ENCODE results near the gene NUTM1.
A peak's percentile ranks its signal among the peaks of the same experiment; 100 is the strongest.

NUTM1 gene, protein sequence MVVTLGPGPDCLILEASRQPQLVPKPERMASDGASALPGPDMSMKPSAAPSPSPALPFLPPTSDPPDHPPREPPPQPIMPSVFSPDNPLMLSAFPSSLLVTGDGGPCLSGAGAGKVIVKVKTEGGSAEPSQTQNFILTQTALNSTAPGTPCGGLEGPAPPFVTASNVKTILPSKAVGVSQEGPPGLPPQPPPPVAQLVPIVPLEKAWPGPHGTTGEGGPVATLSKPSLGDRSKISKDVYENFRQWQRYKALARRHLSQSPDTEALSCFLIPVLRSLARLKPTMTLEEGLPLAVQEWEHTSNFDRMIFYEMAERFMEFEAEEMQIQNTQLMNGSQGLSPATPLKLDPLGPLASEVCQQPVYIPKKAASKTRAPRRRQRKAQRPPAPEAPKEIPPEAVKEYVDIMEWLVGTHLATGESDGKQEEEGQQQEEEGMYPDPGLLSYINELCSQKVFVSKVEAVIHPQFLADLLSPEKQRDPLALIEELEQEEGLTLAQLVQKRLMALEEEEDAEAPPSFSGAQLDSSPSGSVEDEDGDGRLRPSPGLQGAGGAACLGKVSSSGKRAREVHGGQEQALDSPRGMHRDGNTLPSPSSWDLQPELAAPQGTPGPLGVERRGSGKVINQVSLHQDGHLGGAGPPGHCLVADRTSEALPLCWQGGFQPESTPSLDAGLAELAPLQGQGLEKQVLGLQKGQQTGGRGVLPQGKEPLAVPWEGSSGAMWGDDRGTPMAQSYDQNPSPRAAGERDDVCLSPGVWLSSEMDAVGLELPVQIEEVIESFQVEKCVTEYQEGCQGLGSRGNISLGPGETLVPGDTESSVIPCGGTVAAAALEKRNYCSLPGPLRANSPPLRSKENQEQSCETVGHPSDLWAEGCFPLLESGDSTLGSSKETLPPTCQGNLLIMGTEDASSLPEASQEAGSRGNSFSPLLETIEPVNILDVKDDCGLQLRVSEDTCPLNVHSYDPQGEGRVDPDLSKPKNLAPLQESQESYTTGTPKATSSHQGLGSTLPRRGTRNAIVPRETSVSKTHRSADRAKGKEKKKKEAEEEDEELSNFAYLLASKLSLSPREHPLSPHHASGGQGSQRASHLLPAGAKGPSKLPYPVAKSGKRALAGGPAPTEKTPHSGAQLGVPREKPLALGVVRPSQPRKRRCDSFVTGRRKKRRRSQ

DNA sequence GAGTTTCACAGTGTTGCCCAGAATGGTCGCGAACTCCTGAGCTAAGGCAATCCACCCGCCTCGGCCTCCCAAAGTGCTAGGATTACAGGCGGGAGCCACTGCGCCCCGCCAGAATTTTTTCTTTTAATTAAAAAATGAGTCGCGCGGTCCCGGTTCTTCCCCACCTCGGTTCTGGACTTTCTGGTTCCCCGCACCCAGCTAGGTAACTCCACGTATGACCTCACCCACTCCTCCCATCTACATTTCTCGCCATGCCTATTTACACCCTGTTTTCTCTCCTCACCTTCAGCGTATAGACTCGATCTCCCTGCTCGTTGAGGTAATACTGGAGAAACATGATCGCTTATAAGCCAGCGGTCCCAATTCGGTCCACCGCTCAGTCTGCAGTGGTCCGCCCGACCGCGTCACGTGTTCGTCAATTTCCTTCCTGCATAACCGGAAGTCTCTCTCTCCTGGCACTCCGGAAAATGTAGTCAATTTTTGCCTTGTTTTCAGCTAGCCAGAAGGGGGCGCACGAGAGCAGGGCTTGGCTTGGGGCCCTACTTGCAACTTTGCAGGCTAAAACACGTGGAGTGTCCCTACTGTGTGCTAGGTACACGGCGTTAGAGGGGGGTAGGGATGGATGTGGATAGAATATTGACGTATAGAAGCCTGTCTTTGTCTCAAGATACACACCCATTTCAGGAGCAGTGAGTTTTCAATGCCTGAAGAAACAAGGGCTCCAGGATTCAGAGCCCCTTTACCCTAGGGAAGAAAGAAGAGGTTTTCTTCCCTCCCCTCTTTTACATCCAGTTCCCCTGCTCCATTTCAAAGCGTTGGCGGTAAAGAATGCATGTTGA lies at the start of gene NUTM1, which contains the start of gene NOP10:
TSS of gene NUTM1 (plus strand) at position 579 of the 839 bp plus-strand sequence. CDS start 382 bp downstream, outside the sequence.
TSS of gene NOP10 (minus strand) at position 400 of the 839 bp plus-strand sequence. CDS start at position 337, 63 bp downstream.
- DNase-seq (ENCODE audit: low read depth): peak; percentile 68

DNA sequence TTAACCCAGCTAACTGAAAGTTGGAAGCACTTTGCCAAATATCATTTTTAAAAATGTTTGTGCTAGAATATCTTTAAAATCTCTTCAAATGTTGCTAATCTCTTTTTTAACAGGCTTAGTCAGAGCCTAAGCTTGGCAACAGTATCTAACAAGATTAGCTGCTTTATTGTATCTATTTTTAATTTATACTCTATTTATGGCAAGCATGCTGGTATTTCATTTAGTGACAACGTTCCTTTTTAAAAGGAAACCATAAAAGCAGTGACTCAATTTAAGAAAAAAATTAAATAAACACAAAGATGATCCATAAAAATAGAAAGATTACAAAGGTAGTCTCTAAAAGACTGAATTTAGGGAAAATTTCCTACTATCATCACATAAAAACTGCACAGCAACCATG lies 46.1 kb upstream of the NUTM1 start:
- no peak for DNase-seq (ENCODE audit: low read depth)

DNA sequence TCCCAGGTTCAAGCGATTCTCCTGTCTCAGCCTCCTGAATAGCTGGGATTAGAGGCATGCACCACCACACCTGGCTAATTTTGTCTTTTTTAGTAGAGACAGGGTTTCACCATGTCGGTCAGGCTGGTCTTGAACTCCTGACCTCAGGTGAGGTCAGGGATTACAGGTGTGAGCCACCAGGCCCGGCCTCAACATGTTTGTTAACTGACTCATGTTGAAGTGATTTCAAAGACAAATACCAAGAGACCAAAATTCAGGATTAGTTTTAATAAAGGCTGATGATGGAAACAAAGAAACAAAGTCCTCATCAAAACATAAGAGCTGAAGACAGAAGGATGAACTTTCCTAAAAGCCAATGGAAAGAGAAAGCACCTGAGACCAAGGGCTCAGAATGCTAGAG lies 42.1 kb upstream of the NUTM1 start:
- no peak for DNase-seq (ENCODE audit: low read depth)

DNA sequence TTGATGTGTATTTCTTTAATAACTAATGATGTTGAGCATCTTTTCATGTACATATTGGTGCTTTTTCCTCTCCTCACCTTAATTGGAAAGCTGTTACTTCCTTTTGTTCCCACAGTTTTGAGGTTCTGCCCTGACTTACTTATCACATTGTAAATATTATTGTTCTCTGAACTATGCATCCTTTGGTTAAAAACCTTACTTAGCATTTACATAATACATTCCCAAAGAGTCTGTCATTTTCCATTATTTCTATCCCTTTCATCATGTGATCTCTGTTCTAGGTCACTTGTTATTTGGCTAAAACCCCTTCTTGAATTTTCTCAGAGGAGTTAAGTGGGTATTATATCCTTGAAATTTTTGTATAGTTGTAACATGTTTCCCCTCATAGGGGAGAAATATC lies 38.5 kb upstream of the NUTM1 start:
- DNase-seq (ENCODE audit: low read depth): no peak

DNA sequence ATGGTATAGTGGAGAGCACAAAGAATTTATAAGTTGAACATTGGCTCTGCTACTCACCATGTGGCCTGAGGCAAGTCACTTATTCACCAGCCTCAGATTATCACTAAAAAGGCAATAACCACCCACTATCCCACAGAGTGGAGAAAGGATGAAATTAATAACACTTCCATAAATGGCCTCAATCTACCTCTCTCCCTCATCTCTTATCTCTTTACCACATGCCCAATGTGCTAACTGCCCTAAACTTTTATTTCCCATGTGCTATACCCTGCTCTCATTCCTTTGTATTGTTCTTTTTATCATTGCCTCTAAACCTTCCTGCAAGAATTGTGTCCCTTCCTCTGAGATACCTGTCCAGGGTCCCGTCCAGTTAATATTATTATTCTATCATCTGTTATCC lies 31.6 kb upstream of the NUTM1 start:
- no peak for DNase-seq (ENCODE audit: low read depth)

DNA sequence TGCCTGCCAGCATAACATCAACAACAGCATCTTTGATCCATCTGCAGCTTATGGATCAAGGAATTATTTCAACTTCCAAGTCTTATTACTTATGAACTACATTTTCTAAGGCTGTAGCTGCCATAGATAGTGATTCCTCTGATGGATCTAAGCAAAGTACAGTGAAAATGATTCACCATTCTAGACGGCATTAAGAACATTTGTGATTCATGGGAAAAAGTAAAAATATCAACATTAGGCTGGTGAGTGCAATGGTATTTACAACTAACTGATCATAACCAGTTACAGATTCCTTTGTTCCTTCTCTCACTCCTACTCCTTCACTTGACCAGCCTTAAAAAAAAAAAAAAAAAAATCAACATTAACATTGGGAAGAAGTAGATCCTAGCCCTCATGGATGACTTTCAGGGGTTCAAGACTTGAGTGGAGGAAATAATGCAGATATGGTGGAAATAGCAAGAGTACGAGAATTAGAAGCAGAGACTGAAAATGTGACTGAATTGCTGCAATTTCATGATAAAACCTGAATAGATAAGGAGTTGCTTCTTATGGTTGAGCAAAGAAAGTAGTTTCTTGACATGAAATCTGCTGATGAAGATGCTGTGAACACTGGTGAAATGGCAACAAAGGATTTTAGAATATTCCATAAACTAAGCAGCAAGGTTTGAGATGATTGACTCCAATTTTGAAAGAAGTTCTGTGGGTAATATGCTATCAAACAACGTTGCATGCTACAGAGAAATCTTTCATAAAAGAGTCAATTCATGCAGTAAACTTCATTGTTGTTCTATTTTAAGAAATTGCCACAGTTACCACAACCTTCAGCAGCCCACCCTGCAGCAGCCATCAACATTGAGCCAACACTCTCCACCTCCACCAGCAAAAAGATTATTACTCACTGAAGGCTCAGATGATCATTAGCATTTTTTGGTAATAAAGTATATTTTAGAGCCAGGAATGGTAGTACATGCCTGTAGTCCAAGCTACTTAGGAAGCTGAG lies 28.3 kb upstream of the NUTM1 start:
- DNase-seq (ENCODE audit: low read depth): no peak

DNA sequence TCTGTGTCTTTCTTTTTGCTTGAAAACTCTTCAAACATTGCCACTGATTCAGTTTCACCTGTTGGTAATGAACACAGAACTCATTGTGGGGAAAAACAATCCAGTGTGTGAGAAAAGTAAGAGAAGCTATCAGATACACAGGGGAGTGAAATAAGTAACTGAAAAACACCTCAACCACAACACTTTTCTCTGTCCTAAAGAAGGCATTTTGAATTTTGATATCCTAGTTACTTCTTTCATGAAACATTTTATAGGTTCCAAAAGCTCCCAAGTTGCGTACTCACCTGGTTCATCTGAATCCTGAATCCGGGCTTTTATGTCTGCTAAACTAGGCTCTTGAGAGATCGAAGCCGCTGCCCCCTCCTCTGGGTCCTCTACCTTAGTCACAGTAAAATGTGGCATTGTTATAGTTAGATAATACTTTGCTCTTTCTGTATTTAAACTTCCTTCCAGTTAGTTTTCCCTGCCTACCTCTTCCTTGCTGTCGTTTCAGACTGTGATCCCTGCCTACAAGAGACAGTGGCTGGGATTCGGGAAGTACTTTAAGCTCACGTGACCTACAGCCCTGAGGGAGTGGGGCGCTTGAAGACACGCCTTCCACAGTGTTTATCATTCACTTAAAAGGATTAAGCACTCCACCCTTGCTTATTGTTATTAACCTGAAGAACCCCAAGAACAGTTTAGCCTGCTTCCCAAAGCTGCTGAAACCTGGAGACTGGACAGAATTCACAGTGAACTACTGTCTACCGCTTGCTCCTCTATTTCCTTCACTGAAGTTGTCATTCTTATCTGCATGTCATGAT lies 24.6 kb upstream of the NUTM1 start:
- DNase-seq (ENCODE audit: low read depth): no peak

DNA sequence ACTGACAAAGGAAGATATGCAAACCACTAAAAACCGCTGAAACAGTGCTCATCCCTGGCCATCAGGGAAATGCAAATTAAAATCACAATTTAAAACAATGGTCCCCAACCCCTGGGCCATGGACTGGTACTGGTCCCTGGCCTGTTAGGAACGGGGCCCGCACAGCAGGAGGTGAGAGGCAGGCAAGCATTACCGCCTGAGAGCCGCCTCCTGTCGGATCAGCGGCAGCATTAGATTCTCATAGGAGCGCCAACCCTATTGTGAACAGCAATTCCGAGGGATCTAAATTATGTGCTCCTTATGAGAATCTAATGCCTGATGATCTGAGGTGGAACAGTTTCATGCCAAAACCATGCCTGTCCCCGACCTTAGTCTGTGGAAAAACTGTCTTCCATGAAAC lies 19.9 kb upstream of the NUTM1 start:
- DNase-seq (ENCODE audit: low read depth): no peak

DNA sequence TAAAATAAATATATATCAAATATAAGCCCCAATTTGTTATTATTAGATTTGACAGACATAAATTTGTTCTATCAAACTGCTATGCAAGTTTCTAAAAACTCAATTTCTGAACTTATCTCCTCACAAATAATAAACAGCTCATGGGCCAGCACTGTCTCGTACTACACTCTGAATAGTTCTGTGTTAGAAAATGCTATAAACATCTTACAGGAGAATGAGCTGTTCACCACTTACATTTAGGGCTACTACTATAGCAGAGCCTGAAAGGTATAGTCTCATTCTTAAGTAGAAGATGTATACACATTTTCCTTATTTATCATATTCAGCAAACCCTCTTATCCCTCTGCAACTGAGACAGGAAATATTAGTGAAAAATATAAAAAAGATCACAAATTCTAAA lies 18.2 kb upstream of the NUTM1 start:
- DNase-seq (ENCODE audit: low read depth): no peak

DNA sequence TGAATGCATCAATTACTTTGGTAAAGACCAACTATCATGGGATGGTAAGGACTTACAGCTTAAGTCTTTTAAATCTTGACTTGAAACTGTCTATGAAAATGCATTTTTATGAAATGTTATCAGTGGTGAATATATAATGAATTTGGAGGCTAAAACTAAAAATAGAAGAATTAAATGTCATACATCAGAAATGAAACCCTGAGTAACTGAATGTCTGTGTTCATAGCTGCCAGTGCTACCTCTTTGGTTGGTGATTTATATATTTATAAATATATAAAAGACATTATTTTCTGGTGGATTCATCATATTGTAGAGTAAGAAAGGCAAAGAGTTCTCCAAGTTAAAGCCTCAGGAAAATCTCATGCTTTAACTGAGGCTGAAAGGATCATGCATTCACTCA lies 17.7 kb upstream of the NUTM1 start:
- no peak for DNase-seq (ENCODE audit: low read depth)

DNA sequence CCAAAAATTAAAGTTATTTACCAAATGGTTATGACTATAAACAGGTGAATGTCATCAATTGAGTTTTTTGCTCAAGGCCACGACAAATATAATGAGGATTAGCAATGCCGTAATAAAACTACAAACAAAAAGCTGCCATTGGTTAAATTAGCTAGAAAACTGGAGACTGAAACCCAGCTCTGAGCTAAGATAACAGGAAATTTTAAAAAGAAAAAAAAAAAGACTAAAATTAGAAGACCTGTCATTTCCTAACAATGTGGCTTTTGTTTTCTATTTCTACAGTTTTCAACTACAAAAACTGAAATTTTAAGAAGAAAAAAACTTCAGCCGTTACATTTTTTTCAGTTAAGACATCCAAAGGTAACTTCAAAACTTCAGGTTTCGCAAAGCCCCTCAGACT lies 15.2 kb upstream of the NUTM1 start:
- DNase-seq (ENCODE audit: low read depth): no peak

DNA sequence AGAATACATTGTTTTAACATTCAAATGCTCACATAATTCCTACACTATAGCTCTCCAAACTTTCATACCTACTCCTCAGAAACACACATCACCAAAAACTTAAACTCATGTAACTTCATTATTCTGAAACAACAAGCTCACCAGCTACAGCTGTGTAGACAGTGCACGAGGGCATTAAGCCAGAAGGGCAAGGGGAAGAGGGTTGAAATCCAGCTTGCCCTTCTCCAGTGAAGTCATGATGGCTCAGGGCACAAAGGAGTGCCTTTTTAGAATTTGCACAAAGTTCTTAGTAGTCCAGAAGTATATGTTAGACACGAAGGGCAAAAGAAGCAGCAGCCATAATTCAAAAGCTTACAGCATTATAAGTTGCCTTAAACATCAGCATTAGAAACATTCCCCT lies 14.1 kb upstream of the NUTM1 start:
- DNase-seq (ENCODE audit: low read depth): no peak

DNA sequence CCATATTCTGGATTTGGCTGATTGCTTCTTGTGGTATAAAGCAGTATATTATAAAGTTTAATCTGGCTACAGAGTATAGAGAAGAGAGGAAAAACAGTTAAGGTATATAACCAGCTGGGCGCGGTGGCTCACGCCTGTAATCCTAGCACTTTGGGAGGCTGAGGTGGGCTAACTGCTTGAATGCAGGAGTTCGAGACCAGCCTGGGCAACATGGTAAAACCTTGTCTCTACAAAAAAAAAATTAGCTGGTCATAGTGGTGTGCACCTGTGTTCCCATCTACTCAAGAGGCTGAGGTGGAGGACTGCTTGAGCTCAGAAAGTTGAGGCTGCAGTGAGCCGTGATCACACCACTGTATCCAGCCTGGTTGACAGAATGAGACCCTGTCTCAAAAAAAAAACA lies 12.8 kb upstream of the NUTM1 start:
- DNase-seq (ENCODE audit: low read depth): no peak

DNA sequence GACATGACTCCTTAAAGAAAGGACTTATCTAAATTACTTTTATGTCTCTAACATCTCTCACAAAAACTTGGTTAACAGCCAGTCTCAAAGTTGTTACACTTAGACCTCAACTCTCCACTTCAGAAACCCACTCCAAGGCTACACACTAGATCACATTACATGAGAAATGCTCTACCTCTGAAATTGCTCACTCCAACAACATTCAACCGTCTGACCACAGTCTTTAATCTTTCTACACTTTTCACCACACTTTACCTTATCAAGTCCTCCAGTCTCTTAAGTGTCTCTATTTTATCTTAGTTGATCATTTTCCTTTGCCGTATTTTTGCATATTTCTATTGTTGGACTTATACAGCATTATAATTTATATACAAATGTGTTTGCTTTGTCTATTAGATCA lies 11.3 kb upstream of the NUTM1 start:
- no peak for DNase-seq (ENCODE audit: low read depth)

DNA sequence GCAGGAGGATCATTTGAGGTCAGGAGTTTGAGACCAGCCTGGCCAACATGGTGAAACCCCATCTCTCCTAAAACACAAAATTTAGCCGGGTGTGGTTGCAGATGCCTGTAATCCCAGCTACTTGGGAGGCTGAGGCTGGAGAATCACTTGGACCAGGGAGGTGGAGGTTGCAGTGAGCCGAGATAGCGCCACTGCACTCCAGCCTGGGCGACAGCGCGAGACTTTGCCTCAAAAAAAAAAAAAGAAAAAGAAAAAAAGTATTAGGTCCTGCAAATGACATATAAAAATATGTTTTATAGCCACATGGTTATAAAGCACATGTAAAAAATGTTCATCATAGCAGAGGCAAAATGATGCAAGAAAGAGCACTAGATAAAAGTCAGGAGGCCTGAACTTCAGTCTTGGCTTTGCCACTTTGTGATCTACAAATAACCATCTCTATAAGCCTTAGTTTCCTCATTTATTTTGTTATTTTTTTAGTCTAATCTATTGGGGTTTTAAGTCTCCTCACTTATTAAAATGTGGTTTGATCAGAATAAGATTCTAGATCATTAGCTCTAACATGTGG lies 10.5 kb upstream of the NUTM1 start:
- DNase-seq (ENCODE audit: low read depth): no peak

DNA sequence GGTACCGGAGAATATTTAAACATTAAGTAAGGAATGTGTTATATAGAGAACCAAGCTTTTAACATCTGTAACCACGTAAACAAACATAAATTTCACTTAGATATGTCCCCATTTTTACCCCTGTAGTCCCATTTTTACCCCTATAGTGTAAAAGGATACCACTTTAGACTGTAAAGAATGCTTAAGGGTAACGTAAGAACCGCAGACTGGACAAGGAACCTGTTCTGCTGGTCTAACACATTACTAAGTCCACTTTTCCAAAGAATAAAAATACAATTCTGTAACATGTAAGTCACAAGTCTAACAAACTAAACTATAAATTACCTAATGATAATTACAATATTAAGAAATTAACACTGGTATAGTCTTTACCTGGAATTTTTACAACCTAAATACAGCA lies 8.4 kb upstream of the NUTM1 start:
- no peak for DNase-seq (ENCODE audit: low read depth)

DNA sequence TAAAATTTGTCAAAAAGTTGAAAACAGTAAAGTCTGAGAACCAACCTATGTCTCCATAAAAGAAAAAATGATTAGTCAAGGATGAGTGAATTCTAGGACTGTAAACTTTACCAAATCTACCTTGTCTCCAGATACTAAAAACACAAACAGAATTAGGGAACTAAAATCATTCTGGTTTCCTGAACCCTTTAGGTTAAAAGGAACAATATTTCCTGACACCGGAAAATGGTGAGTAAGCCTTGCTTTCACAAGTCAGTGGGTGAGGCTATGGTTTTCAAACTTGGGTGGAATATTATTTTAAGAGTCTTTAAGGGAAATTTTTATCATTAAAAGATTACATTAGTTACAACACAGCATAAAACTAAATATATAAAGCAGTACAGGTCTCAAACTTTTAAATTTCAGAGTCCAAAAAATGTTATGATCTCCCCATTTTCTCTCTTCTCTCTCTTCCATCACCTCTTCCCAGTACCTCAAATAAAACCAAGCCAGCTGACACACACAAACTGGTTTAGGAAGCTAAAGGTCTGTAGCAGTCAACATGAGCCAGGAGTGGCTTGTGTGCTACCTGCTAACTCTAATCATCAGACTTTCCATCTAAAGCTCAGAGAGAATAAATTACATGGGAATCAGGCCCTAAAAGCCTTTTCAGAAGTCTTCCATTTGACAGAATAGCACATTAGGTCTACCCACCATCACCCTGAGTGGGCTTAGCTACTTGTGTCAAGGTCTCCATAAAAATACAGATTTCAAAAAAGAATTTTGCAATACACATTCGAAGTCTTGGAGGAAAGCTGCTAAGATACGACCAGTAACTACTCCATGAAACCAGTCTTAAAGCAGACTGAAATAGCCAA lies 7.7 kb upstream of the NUTM1 start:
- no peak for DNase-seq (ENCODE audit: low read depth)

Data from HS-5 (cell line).